ENCODE measurements around the gene SNAPC1.

GRCh38 chr14:61769893-61770292, 7.7 kb downstream of the SNAPC1 start:
- TF ChIP-seq CTCF (IDR thresholded peaks at IDR 0.05) (no peak), POLR2A (IDR thresholded peaks at IDR 0.05) (no peak)
